Sciatic nerve (tissue), 2 donors: Measurements from ENCODE around the gene WIPF3. TPM values are rescaled to one million over a fixed set of nuclear protein-coding genes. Genes with fewer than 3 reads are reported as not detected.

Experiments used
- ATAC-seq: fragments of 200-7000 bp; cut with Tn5 transposase; one replicate; pipeline ENCODE4 v1.9.1; 2020; ENCODE audit warnings: mild to moderate bottlenecking, moderate library complexity
- DNase-seq: peaks from one replicate; pipeline ENCODE4 v3.0.0-alpha.2; 2020; ENCODE audit warnings: low spot score
- intact Hi-C: fragments of 100-400 bp; cut with DNase I; formaldehyde crosslinking; loops from one replicate; pipeline ENCODE4 v1.14.2; 2022
- total RNA-seq: library from RNA; stranded (reverse); fragmentation: NEBNext Ultra II Directional; extraction: Animal tissue kit (Norgen Biotek cat#: 25700); gene quantifications from one replicate; pipeline ENCODE4 v1.2.1, GENCODE V29; 2021
- donor health status: DM: no; HTN: no; CAD: no.
- donor health status: DM: no; HTN: no; CAD: no.

Gene WIPF3
- total RNA-seq, 1 donor from 2014 or later, result 5.3 TPM

- DNase-seq (no peak), ATAC-seq (no peak)
- intact Hi-C loops, result loop anchor here (10.0 kb wide), 1 partner anchor 59 kb away; the partner anchor contains the start of gene SCRN1
Measured at GRCh38 chr7:29926216-29926615, 119.9 kb downstream of the WIPF3 start.

GRCh38 chr7:29926741-29927140, 120.4 kb downstream of the WIPF3 start:
- intact Hi-C loops, result loop anchor here (10.0 kb wide), 1 partner anchor 58 kb away; the partner anchor contains the start of gene SCRN1
- DNase-seq (no peak), ATAC-seq (peak; percentile 58)

- DNase-seq (no peak), ATAC-seq (peak; percentile 7)
- intact Hi-C loops, result loop anchor here (10.0 kb wide), 1 partner anchor 56 kb away; the partner anchor contains the start of gene SCRN1
Measured at GRCh38 chr7:29929018-29929807, 122.9 kb downstream of the WIPF3 start.

- intact Hi-C loops, result no loop called here
- DNase-seq, result no peak
Measured at GRCh38 chr7:29935111-29935510, 128.8 kb downstream of the WIPF3 start.

GRCh38 chr7:29937132-29937531, 130.8 kb downstream of the WIPF3 start:
- DNase-seq (no peak), ATAC-seq (no peak)
- intact Hi-C loops, result no loop called here

More at GRCh38 chr7:29935111-29935510, 128.8 kb downstream of the WIPF3 start:
- ATAC-seq, result no peak

- intact Hi-C loops, result no loop called here
Measured at GRCh38 chr7:29940199-29940598, 133.9 kb downstream of the WIPF3 start.

GRCh38 chr7:29945259-29945809, 139.0 kb downstream of the WIPF3 start:
- DNase-seq, result no peak
- intact Hi-C loops, result no loop called here
- no peak for ATAC-seq

More at GRCh38 chr7:29940199-29940598, 133.9 kb downstream of the WIPF3 start:
- DNase-seq (no peak), ATAC-seq (no peak)

- intact Hi-C loops, result no loop called here
- DNase-seq (no peak), ATAC-seq (peak; percentile 61)
Measured at GRCh38 chr7:29946428-29947186, 140.3 kb downstream of the WIPF3 start.

- intact Hi-C loops, result no loop called here
- ATAC-seq, result no peak
- no peak for DNase-seq
Measured at GRCh38 chr7:29948587-29948986, 142.3 kb downstream of the WIPF3 start.

- no peak for ATAC-seq
- no peak for DNase-seq
- intact Hi-C loops, result no loop called here
Measured at GRCh38 chr7:29950480-29950879, 144.2 kb downstream of the WIPF3 start.

- ATAC-seq (no peak), DNase-seq (no peak)
- intact Hi-C loops, result no loop called here
Measured at GRCh38 chr7:29951206-29951605, 144.9 kb downstream of the WIPF3 start.

GRCh38 chr7:29953726-29954347, 147.5 kb downstream of the WIPF3 start:
- DNase-seq (no peak), ATAC-seq (peak; percentile 66)
- intact Hi-C loops, result no loop called here

- intact Hi-C loops, result no loop called here
- ATAC-seq (no peak), DNase-seq (no peak)
Measured at GRCh38 chr7:29955075-29955792, 148.9 kb downstream of the WIPF3 start.

- ATAC-seq, result peak; percentile 43
- DNase-seq, result no peak
- intact Hi-C loops, result no loop called here
Measured at GRCh38 chr7:29955799-29956486, 149.6 kb downstream of the WIPF3 start.

GRCh38 chr7:29956487-29956836, 150.2 kb downstream of the WIPF3 start:
- no peak for ATAC-seq
- intact Hi-C loops, result no loop called here
- no peak for DNase-seq

GRCh38 chr7:29957521-29958310, 151.4 kb downstream of the WIPF3 start:
- DNase-seq, result no peak
- ATAC-seq, result no peak
- intact Hi-C loops, result no loop called here

- ATAC-seq (peak; percentile 67), DNase-seq (no peak)
- intact Hi-C loops, result loop anchor here (1.0 kb wide), 1 partner anchor 17 kb away; no protein-coding TSS in a partner anchor
Measured at GRCh38 chr7:29958667-29959358, 152.5 kb downstream of the WIPF3 start.
